Ishikawa (cell line): ENCODE measurements around the gene CNGA4.

Source experiments
- CEBPB ChIP-seq: IDR thresholded peaks from 2 replicates; pipeline ENCODE4 v1.6.1; 2012
- CREB1 ChIP-seq: IDR thresholded peaks from 2 replicates; pipeline ENCODE4 v1.6.1; 2012; ENCODE audit warnings: low read depth
- EGR1 ChIP-seq: IDR thresholded peaks from 2 replicates; pipeline ENCODE4 v1.6.1; 2012
- EP300 ChIP-seq: IDR thresholded peaks from 2 replicates; pipeline ENCODE4 v1.6.1; 2012; ENCODE audit warnings: borderline replicate concordance
- FOXM1 ChIP-seq: IDR thresholded peaks from 2 replicates; pipeline ENCODE4 v1.6.1; 2012; ENCODE audit warnings: low read depth, borderline replicate concordance
- MAX ChIP-seq: IDR thresholded peaks from 2 replicates; pipeline ENCODE4 v1.6.1; 2012
- NFIC ChIP-seq: IDR thresholded peaks from 2 replicates; pipeline ENCODE4 v1.6.1; 2012
- RAD21 ChIP-seq: IDR thresholded peaks from 2 replicates; pipeline ENCODE4 v1.6.1; 2012; ENCODE audit warnings: low read depth
- REST ChIP-seq: IDR thresholded peaks from 2 replicates; pipeline ENCODE4 v1.6.1; 2012; ENCODE audit warnings: low read depth, mild to moderate bottlenecking
- TAF1 ChIP-seq: IDR thresholded peaks from 2 replicates; pipeline ENCODE4 v1.6.1; 2012; ENCODE audit warnings: low read depth, mild to moderate bottlenecking
- TCF12 ChIP-seq: IDR thresholded peaks from 2 replicates; pipeline ENCODE4 v1.6.1; 2012; ENCODE audit warnings: low read depth
- TEAD4 ChIP-seq: IDR thresholded peaks from 2 replicates; pipeline ENCODE4 v1.6.1; 2012
- USF1 ChIP-seq: IDR thresholded peaks from 2 replicates; pipeline ENCODE4 v1.6.1; 2012
- YY1 ChIP-seq: IDR thresholded peaks from 2 replicates; pipeline ENCODE4 v1.6.1; 2012; ENCODE audit warnings: low read depth
- ZBTB7A ChIP-seq: IDR thresholded peaks from 2 replicates; pipeline ENCODE4 v1.6.1; 2012; ENCODE audit warnings: low read depth

CNGA4 gene

GRCh38 chr11:6258571-6259081 lies 19.7 kb downstream of the CNGA4 start:
- no peak for TF ChIP-seq YY1

- TF ChIP-seq ZBTB7A (no peak), CEBPB (no peak), EGR1 (no peak), YY1 (no peak), EP300 (no peak), TEAD4 (no peak), USF1 (no peak), RAD21 (no peak), MAX (no peak), TCF12 (no peak), FOXM1 (no peak), NFIC (no peak), REST (no peak), TAF1 (no peak), CREB1 (no peak)
Observed at GRCh38 chr11:6260207-6260726, 21.4 kb downstream of the CNGA4 start.

GRCh38 chr11:6263662-6264061 lies 24.8 kb downstream of the CNGA4 start:
- TF ChIP-seq USF1 (no peak), NFIC (no peak), REST (no peak), ZBTB7A (no peak), CEBPB (no peak), TAF1 (no peak), YY1 (no peak), RAD21 (no peak), TEAD4 (no peak), EGR1 (no peak)

GRCh38 chr11:6268820-6269219 lies 29.9 kb downstream of the CNGA4 start:
- no peak for TF ChIP-seq TEAD4
- TF ChIP-seq USF1, result no peak
- TF ChIP-seq CREB1, result no peak
- no peak for TF ChIP-seq YY1
- TF ChIP-seq EP300, result no peak
- TF ChIP-seq RAD21, result no peak
- no peak for TF ChIP-seq FOXM1
- no peak for TF ChIP-seq NFIC
- TF ChIP-seq CEBPB, result no peak
- no peak for TF ChIP-seq ZBTB7A
- no peak for TF ChIP-seq MAX
- no peak for TF ChIP-seq REST
- no peak for TF ChIP-seq EGR1
- TF ChIP-seq TCF12, result no peak
- no peak for TF ChIP-seq TAF1
